Measurements from ENCODE around the gene C1RL.

DNA sequence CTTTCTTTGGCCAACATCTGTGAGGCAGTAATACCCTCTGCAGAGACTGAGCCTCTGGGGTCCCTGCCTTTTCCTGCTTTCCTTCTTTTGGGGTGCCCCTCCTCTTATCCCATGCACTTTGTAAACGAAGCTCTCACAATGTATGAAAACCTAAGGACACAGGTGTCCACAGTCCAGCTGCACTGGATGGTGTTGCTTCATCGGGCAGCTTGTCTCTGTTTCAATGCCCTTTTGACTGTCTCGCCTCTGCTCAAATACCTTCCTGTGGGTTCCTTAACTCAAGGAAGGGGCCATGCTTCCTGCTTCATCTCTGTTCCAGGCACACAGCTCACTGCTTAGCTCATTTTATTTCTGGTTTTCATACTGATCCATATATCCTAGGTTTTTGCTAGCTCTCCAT is 6.4 kb downstream of the C1RL start:
- TF ChIP-seq, protein P1, sequence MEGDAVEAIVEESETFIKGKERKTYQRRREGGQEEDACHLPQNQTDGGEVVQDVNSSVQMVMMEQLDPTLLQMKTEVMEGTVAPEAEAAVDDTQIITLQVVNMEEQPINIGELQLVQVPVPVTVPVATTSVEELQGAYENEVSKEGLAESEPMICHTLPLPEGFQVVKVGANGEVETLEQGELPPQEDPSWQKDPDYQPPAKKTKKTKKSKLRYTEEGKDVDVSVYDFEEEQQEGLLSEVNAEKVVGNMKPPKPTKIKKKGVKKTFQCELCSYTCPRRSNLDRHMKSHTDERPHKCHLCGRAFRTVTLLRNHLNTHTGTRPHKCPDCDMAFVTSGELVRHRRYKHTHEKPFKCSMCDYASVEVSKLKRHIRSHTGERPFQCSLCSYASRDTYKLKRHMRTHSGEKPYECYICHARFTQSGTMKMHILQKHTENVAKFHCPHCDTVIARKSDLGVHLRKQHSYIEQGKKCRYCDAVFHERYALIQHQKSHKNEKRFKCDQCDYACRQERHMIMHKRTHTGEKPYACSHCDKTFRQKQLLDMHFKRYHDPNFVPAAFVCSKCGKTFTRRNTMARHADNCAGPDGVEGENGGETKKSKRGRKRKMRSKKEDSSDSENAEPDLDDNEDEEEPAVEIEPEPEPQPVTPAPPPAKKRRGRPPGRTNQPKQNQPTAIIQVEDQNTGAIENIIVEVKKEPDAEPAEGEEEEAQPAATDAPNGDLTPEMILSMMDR (conservative IDR thresholded peaks at IDR 0.05) = no peak
- no peak for TF ChIP-seq EZH2 (IDR thresholded peaks at IDR 0.05; ENCODE audit: low read depth)

Measured in PC-9 (cell line).